ENCODE data around the gene LCLAT1.

GRCh38 chr2:30621836-30622235 is 174.8 kb downstream of the LCLAT1 start:
- no peak for TF ChIP-seq REST (IDR thresholded peaks at IDR 0.05)
- TF ChIP-seq POLR2A (IDR thresholded peaks at IDR 0.05; ENCODE audit: low read length), result no peak
- TF ChIP-seq CTCF (IDR thresholded peaks at IDR 0.05), result no peak
- TF ChIP-seq RAD21 (conservative IDR thresholded peaks at IDR 0.05 in 1 of 2, IDR thresholded peaks at IDR 0.05 in 1 of 2), result no peak
- TF ChIP-seq, protein P1, sequence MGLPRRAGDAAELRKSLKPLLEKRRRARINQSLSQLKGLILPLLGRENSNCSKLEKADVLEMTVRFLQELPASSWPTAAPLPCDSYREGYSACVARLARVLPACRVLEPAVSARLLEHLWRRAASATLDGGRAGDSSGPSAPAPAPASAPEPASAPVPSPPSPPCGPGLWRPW (IDR thresholded peaks at IDR 0.05), result no peak
- no peak for TF ChIP-seq EP300 (IDR thresholded peaks at IDR 0.05)
